Hematopoietic multipotent progenitor cell treated with erythropoietin and hydrocortisone succinate and interleukin-3 and kit ligand, for 8 days (in vitro differentiated cells): Measurements from ENCODE around the gene TIFAB.

Experiments
- DNase-seq: peaks from one replicate; pipeline ENCODE4 v3.0.0-alpha.2; 2015

TIFAB gene

GRCh38 chr5:135441350-135441831 lies 10.8 kb downstream of the TIFAB start:
- no peak for DNase-seq

- no peak for DNase-seq
Measured at GRCh38 chr5:135440916-135441315, 11.2 kb downstream of the TIFAB start.

GRCh38 chr5:135439231-135440205 lies 12.6 kb downstream of the TIFAB start:
- no peak for DNase-seq

- no peak for DNase-seq
Measured at GRCh38 chr5:135438636-135439221, 13.4 kb downstream of the TIFAB start.

GRCh38 chr5:135437796-135438560 lies 14.2 kb downstream of the TIFAB start:
- DNase-seq, result no peak

- no peak for DNase-seq
Measured at GRCh38 chr5:135437422-135437795, 14.7 kb downstream of the TIFAB start.

- DNase-seq, result no peak
Measured at GRCh38 chr5:135436951-135437418, 15.2 kb downstream of the TIFAB start.

- no peak for DNase-seq
Measured at GRCh38 chr5:135435467-135436330, 16.5 kb downstream of the TIFAB start.

- no peak for DNase-seq
Measured at GRCh38 chr5:135434591-135435466, 17.3 kb downstream of the TIFAB start.

GRCh38 chr5:135433681-135434426 lies 18.3 kb downstream of the TIFAB start:
- no peak for DNase-seq

GRCh38 chr5:135432113-135432512 lies 20.0 kb downstream of the TIFAB start:
- DNase-seq, result no peak

- no peak for DNase-seq
Measured at GRCh38 chr5:135430135-135430437, 22.1 kb downstream of the TIFAB start.

GRCh38 chr5:135429301-135430134 lies 22.6 kb downstream of the TIFAB start:
- DNase-seq, result no peak

GRCh38 chr5:135428586-135428985 lies 23.6 kb downstream of the TIFAB start:
- no peak for DNase-seq

GRCh38 chr5:135426102-135427082 lies 25.8 kb downstream of the TIFAB start:
- peak; percentile 83 for DNase-seq

- peak; percentile 21 for DNase-seq
Measured at GRCh38 chr5:135425641-135426040, 26.5 kb downstream of the TIFAB start.

- no peak for DNase-seq
Measured at GRCh38 chr5:135423846-135424168, 28.3 kb downstream of the TIFAB start.

- no peak for DNase-seq
Measured at GRCh38 chr5:135423146-135423845, 28.9 kb downstream of the TIFAB start.
